ENCODE data around the gene SELENOW. TPM values are rescaled to one million over a fixed set of nuclear protein-coding genes. Genes with fewer than 3 reads are reported as not detected.

The SELENOW gene
- total and polyA plus RNA-seq, 4 donors = 319 to 1,551 (median 758) TPM

DNA sequence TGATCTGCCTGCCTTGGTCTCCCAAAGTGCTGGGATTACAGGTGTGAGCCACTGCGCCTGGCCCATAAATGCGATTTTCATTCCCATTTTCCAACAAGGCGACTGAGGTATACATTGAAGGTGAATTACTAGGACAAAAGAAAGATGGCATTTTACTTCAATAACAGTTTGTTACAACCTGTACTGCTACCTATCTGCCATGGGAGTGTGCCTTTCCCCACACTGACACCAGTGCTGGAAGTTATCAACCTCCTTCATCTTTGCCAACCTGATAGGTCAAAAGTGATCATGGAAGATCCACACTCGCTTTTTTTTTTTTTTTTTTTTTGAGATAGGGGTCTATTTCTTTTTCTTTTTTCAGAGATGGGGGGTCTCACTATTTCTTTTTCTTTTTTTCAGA is 54.2 kb downstream of the SELENOW start:
- WGBS, 2 donors = 90 to 95% methylated on average over 4 of the region's 4 CpGs
- ATAC-seq (ENCODE audit: low FRiP score) = no peak

More for the DNA sequence above, 54.2 kb downstream of the SELENOW start:
- H3K4me3 ChIP-seq (ENCODE audit: low read length in 2 of 2) = no peak overlapping the region
- H3K4me1 ChIP-seq (ENCODE audit: control insufficient read depth in 1 of 2, insufficient read depth in 2 of 2, low read length in 2 of 2) = no peaks in the 10 kb centered on the region
- no peak for DNase-seq
- no peaks in the 10 kb centered on the region for H3K36me3 ChIP-seq (ENCODE audit: control insufficient read depth in 1 of 2, insufficient read depth in 2 of 2, low read length in 1 of 2)
- H3K9me3 ChIP-seq (ENCODE audit: control insufficient read depth, low read length) = no peaks in the 10 kb centered on the region
- no peaks in the 10 kb centered on the region for H3K27me3 ChIP-seq (ENCODE audit: control insufficient read depth in 1 of 2, insufficient read depth in 2 of 2, low read length in 1 of 2)
- intact Hi-C loops (cut with DNase I) = no loop called here
- no peak overlapping the region for H3K27ac ChIP-seq (ENCODE audit: low read depth in 1 of 2, low read length in 2 of 2)

Other genes with a start within 250 kb of the SELENOW start
- gene ZNF541, start 205.6 kb upstream of the SELENOW start, total RNA-seq = under 1 TPM; 0.13 to 0.30 TPM
- gene ZNF541, start 205.6 kb upstream of the SELENOW start, polyA plus RNA-seq = under 1 TPM in 1 of 2 donors, not detected in 1; 0.38 TPM
- gene BICRA, start 169.6 kb upstream of the SELENOW start, total RNA-seq = 10 to 100 TPM; 12.3 to 17.9 TPM
- gene BICRA, start 169.6 kb upstream of the SELENOW start, polyA plus RNA-seq = 10 to 100 TPM in 1 of 2 donors, under 1 TPM in 1; 0.88 to 12.3 TPM
- 100 to 1,000 TPM; 170 to 189 TPM for gene EHD2, start 65.3 kb upstream of the SELENOW start, total RNA-seq
- gene EHD2, start 65.3 kb upstream of the SELENOW start, polyA plus RNA-seq = 100 to 1,000 TPM in 1 of 2 donors, 10 to 100 TPM in 1; 38.4 to 121 TPM
- 100 to 1,000 TPM; 214 to 319 TPM for gene NOP53, start 33.2 kb upstream of the SELENOW start, total RNA-seq
- 100 to 1,000 TPM; 446 to 680 TPM for gene NOP53, start 33.2 kb upstream of the SELENOW start, polyA plus RNA-seq
- gene TPRX1, start 25.8 kb downstream of the SELENOW start, total RNA-seq = not detected
- not detected for gene TPRX1, start 25.8 kb downstream of the SELENOW start, polyA plus RNA-seq
- not detected for gene CRX, start 43.2 kb downstream of the SELENOW start, total RNA-seq
- gene CRX, start 43.2 kb downstream of the SELENOW start, polyA plus RNA-seq = under 1 TPM in 1 of 2 donors, not detected in 1; 0.25 TPM
- gene TPRX2, start 80.5 kb downstream of the SELENOW start, total RNA-seq = not detected
- not detected for gene TPRX2, start 80.5 kb downstream of the SELENOW start, polyA plus RNA-seq
- not detected for gene SULT2A1, start 107.6 kb downstream of the SELENOW start, total RNA-seq
- gene SULT2A1, start 107.6 kb downstream of the SELENOW start, polyA plus RNA-seq = 10 to 100 TPM in 1 of 2 donors, not detected in 1; 23.7 TPM
- gene BSPH1, start 213.5 kb downstream of the SELENOW start, total RNA-seq = not detected
- not detected for gene BSPH1, start 213.5 kb downstream of the SELENOW start, polyA plus RNA-seq
- not detected for gene ELSPBP1, start 215.9 kb downstream of the SELENOW start, total RNA-seq
- gene ELSPBP1, start 215.9 kb downstream of the SELENOW start, polyA plus RNA-seq = under 1 TPM in 1 of 2 donors, not detected in 1; 0.74 TPM

All from aorta (tissue), 5 donors.